Measurements from ENCODE around the gene TNRC18.

TNRC18 gene

GRCh38 chr7:5362466-5362865 lies 61.2 kb downstream of the TNRC18 start:
- Histone ChIP-seq H4K12ac (ENCODE audit: low read depth, low read length) (no peak overlapping the region), H3K4ac (ENCODE audit: low read depth, low read length) (no peak overlapping the region), H2BK120ac (ENCODE audit: insufficient read depth, low read length, poor library complexity) (no peak overlapping the region), H3K9me3 (ENCODE audit: insufficient read depth, low read depth, low read length) (no peaks in the 10 kb centered on the region), H3K36me3 (ENCODE audit: control insufficient read depth in 1 of 2, insufficient read depth in 2 of 2, low read length in 2 of 2) (peaks cover 40 to 42% of the 10 kb centered on the region in 2 experiments), H4K8ac (ENCODE audit: low read depth, low read length) (no peak overlapping the region), H4K91ac (ENCODE audit: low read depth, low read length) (no peak overlapping the region), H2BK12ac (ENCODE audit: low read length) (no peak overlapping the region), H3K79me2 (ENCODE audit: control insufficient read depth, insufficient read depth, low read length, poor library complexity) (no peaks in the 10 kb centered on the region), H3K9ac (ENCODE audit: low read length) (no peak overlapping the region), H3K18ac (ENCODE audit: low read length) (peak overlapping the region; percentile 39), H3K4me1 (ENCODE audit: control insufficient read depth in 1 of 2, insufficient read depth in 2 of 2, low read length in 2 of 2) (peaks cover 2 to 5% of the 10 kb centered on the region in 2 experiments), H3K79me1 (ENCODE audit: low read length) (no peaks in the 10 kb centered on the region), H2AFZ (ENCODE audit: insufficient read depth, low read length, poor library complexity) (no peak overlapping the region), H2BK5ac (ENCODE audit: low read depth, low read length, poor library complexity) (no peak overlapping the region), H3K4me2 (ENCODE audit: low read length) (no peak overlapping the region), H3K27me3 (ENCODE audit: insufficient read depth, low read length) (no peaks in the 10 kb centered on the region), H3K14ac (ENCODE audit: low read length) (no peak overlapping the region), H3K23ac (ENCODE audit: low read length) (no peak overlapping the region), H3K4me3 (ENCODE audit: low read depth, low read length) (no peak overlapping the region), H3K27ac (ENCODE audit: low read depth, low read length) (no peak overlapping the region), H2AK5ac (ENCODE audit: low read length) (no peak overlapping the region)
- no CpG with 5 or more reads among the region's 18 CpGs for WGBS (ENCODE audit: extremely low coverage, insufficient coverage, insufficient read length)
- DNase-seq: no peak

DNA sequence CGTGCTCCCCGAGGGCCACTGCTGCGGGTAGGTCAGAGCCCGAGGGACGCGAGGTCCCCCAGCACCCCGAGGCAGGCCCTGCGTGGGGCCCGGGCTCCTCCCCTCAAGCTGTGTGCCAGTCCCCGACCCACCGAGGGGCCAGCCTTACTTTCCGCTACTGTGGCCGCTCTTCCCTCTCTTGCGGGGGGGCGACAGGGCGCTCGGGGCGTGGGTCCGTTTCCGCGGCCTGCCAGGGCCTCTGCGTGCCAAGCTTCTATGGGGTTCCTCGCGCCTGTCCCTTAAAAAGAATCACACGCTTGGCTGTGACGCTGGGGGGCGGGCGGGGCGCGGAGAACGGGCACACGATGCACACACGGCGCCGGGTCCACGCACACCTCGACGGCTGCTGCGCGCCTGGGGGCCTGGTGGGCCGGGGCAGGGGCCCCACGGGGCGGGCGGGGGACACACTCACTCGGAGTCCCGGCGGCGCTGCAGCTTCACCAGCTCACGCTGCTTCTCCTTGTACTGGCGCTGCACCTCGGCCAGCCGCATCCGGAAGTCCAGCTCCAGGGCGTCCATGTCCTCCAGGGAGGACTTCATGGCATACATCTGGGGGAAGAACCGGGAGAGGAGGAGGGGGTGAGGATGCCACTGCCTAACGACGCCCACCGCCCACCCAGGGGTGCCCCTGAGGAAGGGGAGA lies 62.0 kb downstream of the TNRC18 start:
- WGBS (ENCODE audit: extremely low coverage, insufficient coverage, insufficient read length): no CpG with 5 or more reads among the region's 58 CpGs

GRCh38 chr7:5360971-5361370 lies 62.7 kb downstream of the TNRC18 start:
- no peak for DNase-seq

More for the DNA sequence above, 62.0 kb downstream of the TNRC18 start:
- H3K9me3 ChIP-seq (ENCODE audit: insufficient read depth, low read depth, low read length): no peaks in the 10 kb centered on the region
- H3K18ac ChIP-seq (ENCODE audit: low read length): no peak overlapping the region
- no peak overlapping the region for H3K4ac ChIP-seq (ENCODE audit: low read depth, low read length)
- H3K23ac ChIP-seq (ENCODE audit: low read length): no peak overlapping the region
- no peak overlapping the region for H3K4me3 ChIP-seq (ENCODE audit: low read depth, low read length)
- no peak overlapping the region for H4K12ac ChIP-seq (ENCODE audit: low read depth, low read length)
- H2BK5ac ChIP-seq (ENCODE audit: low read depth, low read length, poor library complexity): no peak overlapping the region
- no peak overlapping the region for H3K9ac ChIP-seq (ENCODE audit: low read length)
- H2BK120ac ChIP-seq (ENCODE audit: insufficient read depth, low read length, poor library complexity): no peak overlapping the region
- no peak overlapping the region for H4K8ac ChIP-seq (ENCODE audit: low read depth, low read length)
- H3K79me1 ChIP-seq (ENCODE audit: low read length): no peaks in the 10 kb centered on the region
- H4K91ac ChIP-seq (ENCODE audit: low read depth, low read length): no peak overlapping the region
- H3K14ac ChIP-seq (ENCODE audit: low read length): no peak overlapping the region
- no peak overlapping the region for H3K4me2 ChIP-seq (ENCODE audit: low read length)
- no peaks in the 10 kb centered on the region for H3K27me3 ChIP-seq (ENCODE audit: insufficient read depth, low read length)
- no peak overlapping the region for H2AFZ ChIP-seq (ENCODE audit: insufficient read depth, low read length, poor library complexity)
- H3K79me2 ChIP-seq (ENCODE audit: control insufficient read depth, insufficient read depth, low read length, poor library complexity): no peaks in the 10 kb centered on the region
- no peak overlapping the region for H2AK5ac ChIP-seq (ENCODE audit: low read length)
- peaks cover 47 to 48% of the 10 kb centered on the region in 2 experiments for H3K36me3 ChIP-seq (ENCODE audit: control insufficient read depth in 1 of 2, insufficient read depth in 2 of 2, low read length in 2 of 2)
- no peak overlapping the region for H2BK12ac ChIP-seq (ENCODE audit: low read length)
- no peak for DNase-seq
- peaks cover 2 to 5% of the 10 kb centered on the region in 2 experiments for H3K4me1 ChIP-seq (ENCODE audit: control insufficient read depth in 1 of 2, insufficient read depth in 2 of 2, low read length in 2 of 2)
- H3K27ac ChIP-seq (ENCODE audit: low read depth, low read length): no peak overlapping the region

DNA sequence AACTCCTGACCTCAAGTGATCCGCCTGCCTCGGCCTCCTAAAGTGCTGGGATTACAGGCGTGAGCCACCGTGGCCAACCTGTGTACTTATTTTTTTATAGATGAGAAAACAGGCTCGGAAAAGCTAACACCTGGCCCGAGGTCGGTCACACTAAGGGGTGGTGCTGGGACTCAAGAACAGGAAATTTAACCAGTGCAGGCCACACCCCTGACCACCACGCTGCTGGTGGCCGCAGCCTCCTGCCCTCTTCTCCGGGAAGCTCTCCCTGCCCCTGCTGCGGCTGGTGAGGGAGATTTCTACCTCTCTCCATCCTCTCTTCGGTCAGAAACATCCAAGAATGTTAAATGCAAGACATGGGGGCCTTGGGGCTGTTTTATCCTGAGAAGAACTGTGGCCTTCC lies 63.2 kb downstream of the TNRC18 start:
- no peaks in the 10 kb centered on the region for H3K79me1 ChIP-seq (ENCODE audit: low read length)
- H3K27me3 ChIP-seq (ENCODE audit: insufficient read depth, low read length): no peaks in the 10 kb centered on the region
- H2AK5ac ChIP-seq (ENCODE audit: low read length): no peak overlapping the region
- no peak for DNase-seq
- H3K4me3 ChIP-seq (ENCODE audit: low read depth, low read length): no peak overlapping the region
- no peak overlapping the region for H2BK12ac ChIP-seq (ENCODE audit: low read length)
- H4K12ac ChIP-seq (ENCODE audit: low read depth, low read length): no peak overlapping the region
- no CpG with 5 or more reads among the region's 12 CpGs for WGBS (ENCODE audit: extremely low coverage, insufficient coverage, insufficient read length)
- no peak overlapping the region for H2BK120ac ChIP-seq (ENCODE audit: insufficient read depth, low read length, poor library complexity)
- H2BK5ac ChIP-seq (ENCODE audit: low read depth, low read length, poor library complexity): no peak overlapping the region
- H3K36me3 ChIP-seq (ENCODE audit: control insufficient read depth in 1 of 2, insufficient read depth in 2 of 2, low read length in 2 of 2): peaks cover 53 to 56% of the 10 kb centered on the region in 2 experiments
- no peak overlapping the region for H3K23ac ChIP-seq (ENCODE audit: low read length)
- no peak overlapping the region for H3K9ac ChIP-seq (ENCODE audit: low read length)
- no peaks in the 10 kb centered on the region for H3K9me3 ChIP-seq (ENCODE audit: insufficient read depth, low read depth, low read length)
- H3K79me2 ChIP-seq (ENCODE audit: control insufficient read depth, insufficient read depth, low read length, poor library complexity): no peaks in the 10 kb centered on the region
- H3K14ac ChIP-seq (ENCODE audit: low read length): no peak overlapping the region
- no peak overlapping the region for H3K4me2 ChIP-seq (ENCODE audit: low read length)
- no peak overlapping the region for H2AFZ ChIP-seq (ENCODE audit: insufficient read depth, low read length, poor library complexity)
- no peak overlapping the region for H3K18ac ChIP-seq (ENCODE audit: low read length)
- H3K4me1 ChIP-seq (ENCODE audit: control insufficient read depth in 1 of 2, insufficient read depth in 2 of 2, low read length in 2 of 2): peaks cover 5% of the 10 kb centered on the region in 2 experiments
- H4K91ac ChIP-seq (ENCODE audit: low read depth, low read length): no peak overlapping the region
- no peak overlapping the region for H3K27ac ChIP-seq (ENCODE audit: low read depth, low read length)
- H3K4ac ChIP-seq (ENCODE audit: low read depth, low read length): no peak overlapping the region
- H4K8ac ChIP-seq (ENCODE audit: low read depth, low read length): no peak overlapping the region

More at GRCh38 chr7:5360971-5361370, 62.7 kb downstream of the TNRC18 start:
- no peaks in the 10 kb centered on the region for H3K27me3 ChIP-seq (ENCODE audit: insufficient read depth, low read length)
- no peak overlapping the region for H3K18ac ChIP-seq (ENCODE audit: low read length)
- no peaks in the 10 kb centered on the region for H3K79me2 ChIP-seq (ENCODE audit: control insufficient read depth, insufficient read depth, low read length, poor library complexity)
- WGBS (ENCODE audit: extremely low coverage, insufficient coverage, insufficient read length): no CpG with 5 or more reads among the region's 29 CpGs
- H3K4me2 ChIP-seq (ENCODE audit: low read length): no peak overlapping the region
- H2BK120ac ChIP-seq (ENCODE audit: insufficient read depth, low read length, poor library complexity): no peak overlapping the region
- H4K8ac ChIP-seq (ENCODE audit: low read depth, low read length): no peak overlapping the region
- H3K36me3 ChIP-seq (ENCODE audit: control insufficient read depth in 1 of 2, insufficient read depth in 2 of 2, low read length in 2 of 2): peaks cover 53 to 54% of the 10 kb centered on the region in 2 experiments
- H3K9ac ChIP-seq (ENCODE audit: low read length): no peak overlapping the region
- H3K4me3 ChIP-seq (ENCODE audit: low read depth, low read length): no peak overlapping the region
- H3K4ac ChIP-seq (ENCODE audit: low read depth, low read length): no peak overlapping the region
- H2BK5ac ChIP-seq (ENCODE audit: low read depth, low read length, poor library complexity): no peak overlapping the region
- H3K79me1 ChIP-seq (ENCODE audit: low read length): no peaks in the 10 kb centered on the region
- H4K12ac ChIP-seq (ENCODE audit: low read depth, low read length): no peak overlapping the region
- peaks cover 2 to 5% of the 10 kb centered on the region in 2 experiments for H3K4me1 ChIP-seq (ENCODE audit: control insufficient read depth in 1 of 2, insufficient read depth in 2 of 2, low read length in 2 of 2)
- no peak overlapping the region for H3K27ac ChIP-seq (ENCODE audit: low read depth, low read length)
- H2BK12ac ChIP-seq (ENCODE audit: low read length): no peak overlapping the region
- H3K23ac ChIP-seq (ENCODE audit: low read length): no peak overlapping the region
- no peaks in the 10 kb centered on the region for H3K9me3 ChIP-seq (ENCODE audit: insufficient read depth, low read depth, low read length)
- H4K91ac ChIP-seq (ENCODE audit: low read depth, low read length): no peak overlapping the region
- H2AFZ ChIP-seq (ENCODE audit: insufficient read depth, low read length, poor library complexity): no peak overlapping the region
- no peak overlapping the region for H3K14ac ChIP-seq (ENCODE audit: low read length)
- H2AK5ac ChIP-seq (ENCODE audit: low read length): no peak overlapping the region
